K562 (cell line): Measurements from ENCODE around the gene POLR1A. TPM values are rescaled to one million over a fixed set of nuclear protein-coding genes. Genes with fewer than 3 reads are reported as not detected.

Experiments
- BACH1 ChIP-seq: fragments of 200-800 bp; sonication (Bioruptor generic); IDR thresholded peaks from 2 replicates; pipeline ENCODE4 v1.6.1; 2016; ENCODE audit warnings: missing genetic modification characterization, missing compliant biosample characterization
- BRCA1 ChIP-seq, 2 experiments: fragments of 450-650 bp in 1 of 2; sonication (generic) in 1 of 2; formaldehyde crosslinking in 1 of 2; IDR thresholded peaks; 2 replicates each; pipeline versions ENCODE4 v1.5.0 to v1.6.1; 2017 to 2020; ENCODE audit warnings: mild to moderate bottlenecking in 1 of 2, missing genetic modification reagents in 1 of 2
- CEBPB ChIP-seq: fragments of 450-650 bp; IDR thresholded peaks from 2 replicates; pipeline ENCODE4 v1.6.1; 2016; ENCODE audit warnings: missing genetic modification characterization, missing compliant biosample characterization
- FOXJ3 ChIP-seq: sonication (generic); formaldehyde crosslinking; IDR thresholded peaks from 2 replicates; pipeline ENCODE4 v1.4.0; 2020; ENCODE audit warnings: mild to moderate bottlenecking, missing genetic modification reagents
- NFYB ChIP-seq: IDR thresholded peaks from 2 replicates; pipeline ENCODE4 v1.6.1; 2011; ENCODE audit warnings: mild to moderate bottlenecking, moderate library complexity; ENCODE audit not compliant: insufficient read length; ENCODE audit errors: extremely low read depth
- PKNOX1 ChIP-seq: fragments of 450-650 bp; IDR thresholded peaks from 2 replicates; pipeline ENCODE4 v1.6.1; 2016
- RERE ChIP-seq: sonication (generic); formaldehyde crosslinking; IDR thresholded peaks from 2 replicates; pipeline ENCODE4 v1.8.0; 2023; ENCODE audit warnings: missing genetic modification reagents, mild to moderate bottlenecking, borderline replicate concordance
- TAF7 ChIP-seq: fragments of 450-650 bp; IDR thresholded peaks from 2 replicates; pipeline ENCODE4 v1.6.1; 2016; ENCODE audit warnings: missing genetic modification characterization, missing compliant biosample characterization
- TAL1 ChIP-seq: fragments of 450-650 bp; IDR thresholded peaks from 2 replicates; pipeline ENCODE4 v1.6.1; 2016; ENCODE audit warnings: mild to moderate bottlenecking
- TEAD4 ChIP-seq, 2 experiments: sonication (generic) in 1 of 2; formaldehyde crosslinking in 1 of 2; IDR thresholded peaks; 2 replicates each; pipeline versions ENCODE4 v1.6.1 to v1.8.0; 2012 to 2022; ENCODE audit warnings: borderline replicate concordance in 1 of 2, inconsistent platforms in 1 of 2, low read length in 1 of 2, mild to moderate bottlenecking in 1 of 2, missing genetic modification reagents in 1 of 2
- ZNF165 ChIP-seq: fragments of 250-450 bp; sonication (Bioruptor Pico); IDR thresholded peaks from 2 replicates; pipeline ENCODE4 v1.4.0; 2020; ENCODE audit warnings: borderline replicate concordance
- ZNF707 ChIP-seq: fragments of 250-450 bp; sonication (Bioruptor Pico); conservative IDR thresholded peaks from 2 replicates; pipeline ENCODE4 v1.8.0; 2022; ENCODE audit warnings: inconsistent platforms, mild to moderate bottlenecking, moderate library complexity
- polyA plus RNA-seq, 8 experiments: library from polyadenylated mRNA; depleted of rRNA in 4 of 8; stranded (reverse) in 5 of 8; unstranded in 3 of 8; fragments of >200 nt; fragmentation: Nextera tagmentation in 2 of 8; fragmentation: Illumina TruSeq in 1 of 8; extraction: Ambion mirVana in 2 of 8; extraction: Trizol in 1 of 8; gene quantifications; 2 replicates each; pipeline versions ENCODE4 v1.2.1 to v1.2.3, GENCODE V29; 2011 to 2014; ENCODE audit warnings: inconsistent platforms in 1 of 8, missing spikeins in 1 of 8
- total RNA-seq, 7 experiments: library from RNA; depleted of rRNA in 6 of 7; stranded (reverse); fragments of >200 nt in 6 of 7; fragmentation: Illumina TruSeq in 2 of 7; extraction: Trizol in 2 of 7; gene quantifications; 2 replicates each; pipeline versions ENCODE4 v1.2.1 to v1.2.3, GENCODE V29; 2011 to 2021; ENCODE audit warnings: low replicate concordance in 1 of 7
- TF ChIP-seq, protein P1 (sequence below): sonication (generic); formaldehyde crosslinking; IDR thresholded peaks from 2 replicates; pipeline ENCODE4 v1.8.0; 2022; ENCODE audit warnings: mild to moderate bottlenecking, missing genetic modification reagents

Gene POLR1A
- total and polyA plus RNA-seq, 9 of the 15 experiments (the other 6 are each of a cell fraction or from before 2014, with no cell fraction given): 3.0 to 72.1 (median 21.8) TPM

DNA sequence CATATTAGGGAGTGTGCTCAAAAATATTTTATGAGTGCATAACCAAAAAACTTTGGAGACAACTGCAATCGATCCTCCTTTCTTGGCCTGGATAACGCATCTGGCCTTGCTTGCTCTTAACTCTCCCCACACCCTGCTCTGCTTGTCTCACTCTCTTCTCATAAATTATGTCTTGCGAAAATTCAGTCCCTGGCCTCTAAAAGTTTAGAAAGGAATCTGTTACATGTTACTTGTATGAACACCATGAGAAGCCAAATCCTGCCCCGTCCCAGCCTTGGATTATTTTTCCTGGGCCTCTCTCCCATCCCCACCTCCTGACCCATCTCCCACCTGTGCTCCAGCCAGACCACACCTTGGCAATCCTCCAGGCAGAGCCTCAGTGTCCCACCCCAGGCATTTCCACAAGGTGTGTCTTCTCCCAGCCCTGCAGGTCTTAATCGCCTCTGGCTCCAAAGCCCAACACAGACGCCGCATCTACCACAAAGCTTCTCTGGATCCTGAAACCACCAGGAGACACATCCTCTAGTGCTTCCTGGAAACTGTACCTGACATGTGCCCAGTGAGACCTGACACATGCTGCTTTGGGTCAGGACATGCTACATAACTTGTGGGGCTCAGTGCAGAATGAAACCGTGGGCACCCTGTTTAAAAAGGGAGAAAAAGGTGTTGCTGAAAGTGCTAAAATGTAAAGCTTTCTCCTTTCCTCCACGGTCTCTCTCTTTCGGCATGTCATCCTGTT is 117.3 kb downstream of the POLR1A start (continued):
- TF ChIP-seq RERE (no peak), FOXJ3 (CRISPR knock-in tag) (no peak), BACH1 (no peak), NFYB (no peak), TAF7 (tag) (no peak), BRCA1 (IDR thresholded peaks at IDR 0.05) (no peak), BRCA1 (CRISPR knock-in tag; IDR thresholded peaks at IDR 0.05) (no peak), CEBPB (peak; percentile 75), ZNF165 (CRISPR knock-in tag) (no peak), ZNF707 (CRISPR knock-in tag) (no peak), PKNOX1 (peak; percentile 62; the same call in 1 of the 2 replicates), TEAD4 (IDR thresholded peaks at IDR 0.05; ENCODE audit: low read length) (peak; percentile 28; the same call in 1 of the 2 replicates), TEAD4 (CRISPR knock-in tag; IDR thresholded peaks at IDR 0.05; ENCODE audit: borderline replicate concordance) (no peak), TAL1 (peak; percentile 59; the same call in 1 of the 2 replicates)
- TF ChIP-seq, protein P1, sequence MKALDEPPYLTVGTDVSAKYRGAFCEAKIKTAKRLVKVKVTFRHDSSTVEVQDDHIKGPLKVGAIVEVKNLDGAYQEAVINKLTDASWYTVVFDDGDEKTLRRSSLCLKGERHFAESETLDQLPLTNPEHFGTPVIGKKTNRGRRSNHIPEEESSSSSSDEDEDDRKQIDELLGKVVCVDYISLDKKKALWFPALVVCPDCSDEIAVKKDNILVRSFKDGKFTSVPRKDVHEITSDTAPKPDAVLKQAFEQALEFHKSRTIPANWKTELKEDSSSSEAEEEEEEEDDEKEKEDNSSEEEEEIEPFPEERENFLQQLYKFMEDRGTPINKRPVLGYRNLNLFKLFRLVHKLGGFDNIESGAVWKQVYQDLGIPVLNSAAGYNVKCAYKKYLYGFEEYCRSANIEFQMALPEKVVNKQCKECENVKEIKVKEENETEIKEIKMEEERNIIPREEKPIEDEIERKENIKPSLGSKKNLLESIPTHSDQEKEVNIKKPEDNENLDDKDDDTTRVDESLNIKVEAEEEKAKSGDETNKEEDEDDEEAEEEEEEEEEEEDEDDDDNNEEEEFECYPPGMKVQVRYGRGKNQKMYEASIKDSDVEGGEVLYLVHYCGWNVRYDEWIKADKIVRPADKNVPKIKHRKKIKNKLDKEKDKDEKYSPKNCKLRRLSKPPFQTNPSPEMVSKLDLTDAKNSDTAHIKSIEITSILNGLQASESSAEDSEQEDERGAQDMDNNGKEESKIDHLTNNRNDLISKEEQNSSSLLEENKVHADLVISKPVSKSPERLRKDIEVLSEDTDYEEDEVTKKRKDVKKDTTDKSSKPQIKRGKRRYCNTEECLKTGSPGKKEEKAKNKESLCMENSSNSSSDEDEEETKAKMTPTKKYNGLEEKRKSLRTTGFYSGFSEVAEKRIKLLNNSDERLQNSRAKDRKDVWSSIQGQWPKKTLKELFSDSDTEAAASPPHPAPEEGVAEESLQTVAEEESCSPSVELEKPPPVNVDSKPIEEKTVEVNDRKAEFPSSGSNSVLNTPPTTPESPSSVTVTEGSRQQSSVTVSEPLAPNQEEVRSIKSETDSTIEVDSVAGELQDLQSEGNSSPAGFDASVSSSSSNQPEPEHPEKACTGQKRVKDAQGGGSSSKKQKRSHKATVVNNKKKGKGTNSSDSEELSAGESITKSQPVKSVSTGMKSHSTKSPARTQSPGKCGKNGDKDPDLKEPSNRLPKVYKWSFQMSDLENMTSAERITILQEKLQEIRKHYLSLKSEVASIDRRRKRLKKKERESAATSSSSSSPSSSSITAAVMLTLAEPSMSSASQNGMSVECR (CRISPR knock-in tag): no peak
